ENCODE measurements around the gene RPL14. TPM values are rescaled to one million over a fixed set of nuclear protein-coding genes. Genes with fewer than 3 reads are reported as not detected.
A peak's percentile ranks its signal among the peaks of the same experiment; 100 is the strongest.

The RPL14 gene
- total and polyA plus RNA-seq, 2 of the 13 experiments (the other 11 are each of a cell fraction or from before 2014, with no cell fraction given): 502 to 1,291 TPM

DNA sequence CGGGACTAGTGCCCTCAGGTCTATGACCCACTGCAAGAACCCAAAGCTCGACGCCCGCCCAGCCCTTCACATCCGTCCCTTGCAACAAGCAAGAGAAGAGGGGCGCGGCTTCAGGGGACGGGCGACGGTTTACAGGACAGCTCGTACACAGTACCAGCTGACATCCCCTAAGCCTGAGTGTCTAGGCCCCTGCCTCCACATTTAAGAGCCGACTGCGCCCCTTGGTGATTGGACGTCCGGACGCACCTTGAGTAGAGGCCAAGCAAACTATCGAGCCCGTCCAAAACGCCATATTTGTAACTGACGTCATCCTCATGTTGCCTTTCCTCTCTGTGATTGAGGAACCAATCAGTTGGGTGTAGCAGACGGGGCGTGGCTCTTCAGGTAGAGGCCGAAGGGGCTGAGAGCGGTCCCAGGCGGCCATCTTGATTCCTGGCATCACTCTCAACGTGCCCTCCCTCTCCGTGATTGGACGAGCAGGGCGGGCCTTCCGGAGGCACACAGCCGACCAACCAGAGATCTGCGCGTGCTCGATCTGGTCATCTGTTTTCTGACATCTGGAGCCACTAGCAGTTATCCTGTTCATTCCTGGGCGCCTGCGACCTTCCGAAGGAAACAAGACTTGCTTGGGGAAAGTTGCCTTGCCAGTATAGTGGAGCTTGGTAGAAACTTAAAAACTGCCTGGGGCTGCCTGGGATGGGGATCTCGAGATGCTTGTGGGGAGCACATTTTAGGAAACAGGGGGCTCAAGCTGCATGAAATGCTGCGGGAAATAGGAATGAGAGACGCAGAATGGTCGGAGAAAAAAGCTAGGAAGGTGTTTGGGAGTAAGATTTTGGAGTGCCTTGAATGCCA, 4.0 kb upstream of the RPL14 start (continued):
- TF ChIP-seq SIN3B (IDR thresholded peaks at IDR 0.05; ENCODE audit: low read length) (peak; percentile 28; the same call in 1 of the 2 replicates), ADNP (CRISPR knock-in tag; IDR thresholded peaks at IDR 0.05) (no peak), SNAPC2 (CRISPR knock-in tag; IDR thresholded peaks at IDR 0.05) (0 out of 2 replicates have a peak, but pooled peaks have one; percentile 13), ZNF274 (CRISPR knock-in tag; IDR thresholded peaks at IDR 0.05) (0 out of 2 replicates have a peak, but pooled peaks have one; percentile 44), NONO (IDR thresholded peaks at IDR 0.05) (no peak), NONO (CRISPR knock-in tag; conservative IDR thresholded peaks at IDR 0.05) (peak; percentile 44; the same call in 1 of the 2 replicates), ZNF468 (CRISPR knock-in tag; IDR thresholded peaks at IDR 0.05) (no peak), NR2C2 (CRISPR knock-in tag; IDR thresholded peaks at IDR 0.05; ENCODE audit: borderline replicate concordance) (peak; percentile 78), ZNF761 (CRISPR knock-in tag; conservative IDR thresholded peaks at IDR 0.05) (0 out of 2 replicates have a peak, but pooled peaks have one; percentile 69), NFATC3 (CRISPR knock-in tag; IDR thresholded peaks at IDR 0.05) (no peak), ASH2L (IDR thresholded peaks at IDR 0.05; ENCODE audit: insufficient read length, low read depth, low read length) (peak; percentile 52)
- TF ChIP-seq, protein P1, sequence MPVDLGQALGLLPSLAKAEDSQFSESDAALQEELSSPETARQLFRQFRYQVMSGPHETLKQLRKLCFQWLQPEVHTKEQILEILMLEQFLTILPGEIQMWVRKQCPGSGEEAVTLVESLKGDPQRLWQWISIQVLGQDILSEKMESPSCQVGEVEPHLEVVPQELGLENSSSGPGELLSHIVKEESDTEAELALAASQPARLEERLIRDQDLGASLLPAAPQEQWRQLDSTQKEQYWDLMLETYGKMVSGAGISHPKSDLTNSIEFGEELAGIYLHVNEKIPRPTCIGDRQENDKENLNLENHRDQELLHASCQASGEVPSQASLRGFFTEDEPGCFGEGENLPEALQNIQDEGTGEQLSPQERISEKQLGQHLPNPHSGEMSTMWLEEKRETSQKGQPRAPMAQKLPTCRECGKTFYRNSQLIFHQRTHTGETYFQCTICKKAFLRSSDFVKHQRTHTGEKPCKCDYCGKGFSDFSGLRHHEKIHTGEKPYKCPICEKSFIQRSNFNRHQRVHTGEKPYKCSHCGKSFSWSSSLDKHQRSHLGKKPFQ (CRISPR knock-in tag; IDR thresholded peaks at IDR 0.05; ENCODE audit: insufficient replicate concordance): peak; percentile 58
- TF ChIP-seq, protein P2, sequence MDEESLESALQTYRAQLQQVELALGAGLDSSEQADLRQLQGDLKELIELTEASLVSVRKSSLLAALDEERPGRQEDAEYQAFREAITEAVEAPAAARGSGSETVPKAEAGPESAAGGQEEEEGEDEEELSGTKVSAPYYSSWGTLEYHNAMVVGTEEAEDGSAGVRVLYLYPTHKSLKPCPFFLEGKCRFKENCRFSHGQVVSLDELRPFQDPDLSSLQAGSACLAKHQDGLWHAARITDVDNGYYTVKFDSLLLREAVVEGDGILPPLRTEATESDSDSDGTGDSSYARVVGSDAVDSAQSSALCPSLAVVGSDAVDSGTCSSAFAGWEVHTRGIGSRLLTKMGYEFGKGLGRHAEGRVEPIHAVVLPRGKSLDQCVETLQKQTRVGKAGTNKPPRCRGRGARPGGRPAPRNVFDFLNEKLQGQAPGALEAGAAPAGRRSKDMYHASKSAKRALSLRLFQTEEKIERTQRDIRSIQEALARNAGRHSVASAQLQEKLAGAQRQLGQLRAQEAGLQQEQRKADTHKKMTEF (CRISPR knock-in tag; IDR thresholded peaks at IDR 0.05): peak; percentile 70
- TF ChIP-seq, protein P3, sequence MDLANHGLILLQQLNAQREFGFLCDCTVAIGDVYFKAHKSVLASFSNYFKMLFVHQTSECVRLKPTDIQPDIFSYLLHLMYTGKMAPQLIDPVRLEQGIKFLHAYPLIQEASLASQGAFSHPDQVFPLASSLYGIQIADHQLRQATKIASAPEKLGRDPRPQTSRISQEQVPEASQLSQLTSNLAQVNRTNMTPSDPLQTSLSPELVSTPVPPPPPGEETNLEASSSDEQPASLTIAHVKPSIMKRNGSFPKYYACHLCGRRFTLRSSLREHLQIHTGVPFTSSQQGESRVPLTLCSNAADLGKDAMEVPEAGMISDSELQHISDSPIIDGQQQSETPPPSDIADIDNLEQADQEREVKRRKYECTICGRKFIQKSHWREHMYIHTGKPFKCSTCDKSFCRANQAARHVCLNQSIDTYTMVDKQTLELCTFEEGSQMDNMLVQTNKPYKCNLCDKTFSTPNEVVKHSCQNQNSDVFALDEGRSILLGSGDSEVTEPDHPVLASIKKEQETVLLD (CRISPR knock-in tag; IDR thresholded peaks at IDR 0.05; ENCODE audit: low read depth): no peak
- TF ChIP-seq, protein P4, sequence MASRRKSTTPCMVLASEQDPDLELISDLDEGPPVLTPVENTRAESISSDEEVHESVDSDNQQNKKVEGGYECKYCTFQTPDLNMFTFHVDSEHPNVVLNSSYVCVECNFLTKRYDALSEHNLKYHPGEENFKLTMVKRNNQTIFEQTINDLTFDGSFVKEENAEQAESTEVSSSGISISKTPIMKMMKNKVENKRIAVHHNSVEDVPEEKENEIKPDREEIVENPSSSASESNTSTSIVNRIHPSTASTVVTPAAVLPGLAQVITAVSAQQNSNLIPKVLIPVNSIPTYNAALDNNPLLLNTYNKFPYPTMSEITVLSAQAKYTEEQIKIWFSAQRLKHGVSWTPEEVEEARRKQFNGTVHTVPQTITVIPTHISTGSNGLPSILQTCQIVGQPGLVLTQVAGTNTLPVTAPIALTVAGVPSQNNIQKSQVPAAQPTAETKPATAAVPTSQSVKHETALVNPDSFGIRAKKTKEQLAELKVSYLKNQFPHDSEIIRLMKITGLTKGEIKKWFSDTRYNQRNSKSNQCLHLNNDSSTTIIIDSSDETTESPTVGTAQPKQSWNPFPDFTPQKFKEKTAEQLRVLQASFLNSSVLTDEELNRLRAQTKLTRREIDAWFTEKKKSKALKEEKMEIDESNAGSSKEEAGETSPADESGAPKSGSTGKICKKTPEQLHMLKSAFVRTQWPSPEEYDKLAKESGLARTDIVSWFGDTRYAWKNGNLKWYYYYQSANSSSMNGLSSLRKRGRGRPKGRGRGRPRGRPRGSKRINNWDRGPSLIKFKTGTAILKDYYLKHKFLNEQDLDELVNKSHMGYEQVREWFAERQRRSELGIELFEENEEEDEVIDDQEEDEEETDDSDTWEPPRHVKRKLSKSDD (CRISPR knock-in tag; IDR thresholded peaks at IDR 0.05; ENCODE audit: low read depth): peak; percentile 89
- TF ChIP-seq, protein P5, sequence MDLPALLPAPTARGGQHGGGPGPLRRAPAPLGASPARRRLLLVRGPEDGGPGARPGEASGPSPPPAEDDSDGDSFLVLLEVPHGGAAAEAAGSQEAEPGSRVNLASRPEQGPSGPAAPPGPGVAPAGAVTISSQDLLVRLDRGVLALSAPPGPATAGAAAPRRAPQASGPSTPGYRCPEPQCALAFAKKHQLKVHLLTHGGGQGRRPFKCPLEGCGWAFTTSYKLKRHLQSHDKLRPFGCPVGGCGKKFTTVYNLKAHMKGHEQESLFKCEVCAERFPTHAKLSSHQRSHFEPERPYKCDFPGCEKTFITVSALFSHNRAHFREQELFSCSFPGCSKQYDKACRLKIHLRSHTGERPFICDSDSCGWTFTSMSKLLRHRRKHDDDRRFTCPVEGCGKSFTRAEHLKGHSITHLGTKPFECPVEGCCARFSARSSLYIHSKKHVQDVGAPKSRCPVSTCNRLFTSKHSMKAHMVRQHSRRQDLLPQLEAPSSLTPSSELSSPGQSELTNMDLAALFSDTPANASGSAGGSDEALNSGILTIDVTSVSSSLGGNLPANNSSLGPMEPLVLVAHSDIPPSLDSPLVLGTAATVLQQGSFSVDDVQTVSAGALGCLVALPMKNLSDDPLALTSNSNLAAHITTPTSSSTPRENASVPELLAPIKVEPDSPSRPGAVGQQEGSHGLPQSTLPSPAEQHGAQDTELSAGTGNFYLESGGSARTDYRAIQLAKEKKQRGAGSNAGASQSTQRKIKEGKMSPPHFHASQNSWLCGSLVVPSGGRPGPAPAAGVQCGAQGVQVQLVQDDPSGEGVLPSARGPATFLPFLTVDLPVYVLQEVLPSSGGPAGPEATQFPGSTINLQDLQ (CRISPR knock-in tag; IDR thresholded peaks at IDR 0.05): no peak
